Lung (tissue), 12 donors: ENCODE results near the gene SPRED2. TPM values are rescaled to one million over a fixed set of nuclear protein-coding genes. Genes with fewer than 3 reads are reported as not detected.
"Not testable (repeated sequence)": the region's sequence is repeated elsewhere in the genome, so short reads cannot be mapped to it uniquely, and the experiment has no call there.

Experiments
- ATAC-seq: fragments of 200-7000 bp; cut with Tn5 transposase; one replicate; pipeline ENCODE4 v1.9.1; 2020; ENCODE audit warnings: moderate number of reproducible peaks; ENCODE audit not compliant: insufficient read depth, low FRiP score
- DNase-seq, 3 donors: peaks; one replicate each; pipeline ENCODE4 v3.0.0-alpha.2; 2013 to 2017
- H3K27ac ChIP-seq, 2 donors: one replicate each; pipeline ENCODE4 v1.5.1; 2013; ENCODE audit warnings: mild to moderate bottlenecking in 2 of 2, moderate library complexity in 2 of 2, control low read depth in 1 of 2, inconsistent platforms in 1 of 2, low read depth in 1 of 2, low read length in 1 of 2
- H3K27me3 ChIP-seq, 3 donors: one replicate each; pipeline ENCODE4 v1.5.1; 2013; ENCODE audit warnings: low read length in 2 of 3; ENCODE audit not compliant: control insufficient read depth in 3 of 3, insufficient read depth in 3 of 3
- H3K36me3 ChIP-seq, 4 donors: one replicate each; pipeline ENCODE4 v1.5.1; 2013; ENCODE audit warnings: low read length in 4 of 4, mild to moderate bottlenecking in 1 of 4, moderate library complexity in 1 of 4; ENCODE audit not compliant: control insufficient read depth in 4 of 4, insufficient read depth in 4 of 4
- H3K4me1 ChIP-seq, 5 donors: one replicate each; pipeline ENCODE4 v1.5.1; 2013; ENCODE audit warnings: low read length in 5 of 5, mild to moderate bottlenecking in 2 of 5, moderate library complexity in 1 of 5; ENCODE audit not compliant: control insufficient read depth in 5 of 5, insufficient read depth in 5 of 5
- H3K4me3 ChIP-seq: one replicate; pipeline ENCODE4 v1.5.1; 2013; ENCODE audit warnings: mild to moderate bottlenecking, control low read depth, moderate library complexity
- H3K9ac ChIP-seq, 2 donors: one replicate each; pipeline ENCODE4 v1.5.1; 2013; ENCODE audit warnings: low read length in 2 of 2, control low read depth in 1 of 2; ENCODE audit not compliant: insufficient read depth in 1 of 2
- H3K9me3 ChIP-seq, 4 donors: one replicate each; pipeline ENCODE4 v1.5.1; 2013; ENCODE audit warnings: low read length in 3 of 4, mild to moderate bottlenecking in 1 of 4, moderate library complexity in 1 of 4; ENCODE audit not compliant: control insufficient read depth in 4 of 4, insufficient read depth in 3 of 4
- WGBS, 2 donors: extraction: QIAGEN DNeasy Blood & Tissue Kit; methylation state at CpG; one replicate each; pipeline ENCODE4 v1.1.7; 2013; 5-methylcytosine and 5-hydroxymethylcytosine counted together
- polyA plus RNA-seq, 2 donors: library from polyadenylated mRNA; stranded (reverse); fragments of 200-250 nt; gene quantifications; one replicate each; pipeline ENCODE4 v1.2.1, GENCODE V29; 2013
- total RNA-seq, 2 donors: library from RNA; depleted of rRNA in 1 of 2; stranded (reverse); fragments of >200 nt in 1 of 2; gene quantifications; one replicate each; pipeline ENCODE4 v1.2.1, GENCODE V29; 2014 to 2021
- TF ChIP-seq, protein P1 (sequence below): IDR thresholded peaks from 2 replicates; pipeline ENCODE4 v1.5.1; 2012; ENCODE audit warnings: mild to moderate bottlenecking; ENCODE audit errors: control extremely low read depth, extremely low read depth
- donor health status: control.
- donor health status: control.
- donor health status: Bipolar disorder and iron deficiency.
- donor health status: healthy.
- donor health status: DM: yes; HTN: yes; CAD: no.

The SPRED2 gene
- total and polyA plus RNA-seq, 4 donors, result 11.7 to 36.4 (median 19.6) TPM

DNA sequence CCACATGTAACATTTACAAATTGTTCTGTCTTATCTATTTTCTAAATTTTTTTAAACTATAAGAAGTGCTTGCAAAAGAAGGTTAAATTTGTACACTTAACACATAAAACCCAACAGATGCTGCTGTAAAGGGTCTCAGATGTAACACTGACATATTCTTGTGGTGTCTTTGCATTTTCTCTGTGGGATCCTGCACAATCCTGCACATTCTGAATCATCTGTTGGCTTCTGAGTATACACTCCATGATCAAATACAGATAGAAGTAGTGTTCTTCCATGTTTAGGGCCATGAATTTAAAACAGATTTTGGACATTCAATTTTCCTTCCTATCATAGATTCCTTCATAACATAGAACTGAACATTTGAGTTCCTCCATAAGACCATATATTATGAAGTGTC, 89.0 kb downstream of the SPRED2 start:
- DNase-seq (no peak), ATAC-seq (no peak)
- no peaks in the 10 kb centered on the region for H3K27me3 ChIP-seq
- peaks cover 0 to 3% (median 0%) of the 10 kb centered on the region in 4 donors for H3K36me3 ChIP-seq
- TF ChIP-seq, protein P1, sequence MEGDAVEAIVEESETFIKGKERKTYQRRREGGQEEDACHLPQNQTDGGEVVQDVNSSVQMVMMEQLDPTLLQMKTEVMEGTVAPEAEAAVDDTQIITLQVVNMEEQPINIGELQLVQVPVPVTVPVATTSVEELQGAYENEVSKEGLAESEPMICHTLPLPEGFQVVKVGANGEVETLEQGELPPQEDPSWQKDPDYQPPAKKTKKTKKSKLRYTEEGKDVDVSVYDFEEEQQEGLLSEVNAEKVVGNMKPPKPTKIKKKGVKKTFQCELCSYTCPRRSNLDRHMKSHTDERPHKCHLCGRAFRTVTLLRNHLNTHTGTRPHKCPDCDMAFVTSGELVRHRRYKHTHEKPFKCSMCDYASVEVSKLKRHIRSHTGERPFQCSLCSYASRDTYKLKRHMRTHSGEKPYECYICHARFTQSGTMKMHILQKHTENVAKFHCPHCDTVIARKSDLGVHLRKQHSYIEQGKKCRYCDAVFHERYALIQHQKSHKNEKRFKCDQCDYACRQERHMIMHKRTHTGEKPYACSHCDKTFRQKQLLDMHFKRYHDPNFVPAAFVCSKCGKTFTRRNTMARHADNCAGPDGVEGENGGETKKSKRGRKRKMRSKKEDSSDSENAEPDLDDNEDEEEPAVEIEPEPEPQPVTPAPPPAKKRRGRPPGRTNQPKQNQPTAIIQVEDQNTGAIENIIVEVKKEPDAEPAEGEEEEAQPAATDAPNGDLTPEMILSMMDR, result no peak
- no peak overlapping the region for H3K4me3 ChIP-seq
- no peak overlapping the region for H3K27ac ChIP-seq
- no peaks in the 10 kb centered on the region for H3K9me3 ChIP-seq
- H3K9ac ChIP-seq, result no peak overlapping the region
- peaks cover 0 to 5% (median 0%) of the 10 kb centered on the region in 5 donors for H3K4me1 ChIP-seq

DNA sequence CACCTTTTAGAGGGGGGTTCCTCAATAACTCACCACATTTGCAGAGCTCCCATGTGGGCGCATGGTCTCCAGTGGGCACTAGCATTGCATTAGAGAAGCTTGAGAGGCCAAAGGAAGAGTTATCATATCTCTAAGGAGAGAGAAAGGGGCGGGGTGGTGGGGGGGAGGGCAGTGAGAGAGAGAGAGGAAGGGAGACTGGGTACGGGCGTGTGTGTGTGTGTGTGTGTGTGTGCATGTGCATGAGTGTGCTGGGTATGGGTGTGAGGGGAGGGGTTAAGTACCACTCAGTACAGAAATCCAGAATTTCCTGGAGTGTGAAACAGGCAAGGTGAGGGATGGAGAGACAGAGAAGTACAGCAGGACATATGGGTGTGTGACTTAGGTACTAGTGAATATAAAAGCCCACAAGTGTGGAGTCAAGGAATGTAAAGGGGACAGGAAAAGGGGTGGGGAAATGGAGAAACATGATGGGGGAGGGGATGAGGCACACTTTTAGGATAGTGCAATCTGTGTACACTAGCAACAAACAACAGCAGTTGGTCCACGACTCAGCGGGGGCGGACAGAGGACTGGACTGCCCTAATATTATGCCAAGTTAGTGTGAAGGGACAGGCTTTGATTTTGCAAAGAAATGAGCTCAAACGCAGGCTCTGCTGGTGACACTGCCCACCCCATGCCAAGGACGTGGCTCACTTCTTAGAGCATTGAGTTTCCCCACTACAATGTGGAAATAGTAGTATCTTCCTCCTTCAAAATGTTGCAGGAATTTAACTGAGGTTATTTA, 91.3 kb downstream of the SPRED2 start:
- TF ChIP-seq, protein P1, result no peak
- 71 to 80% methylated on average over 9 of the region's 9 CpGs for WGBS, 2 donors
- no peak overlapping the region for H3K27ac ChIP-seq
- H3K27me3 ChIP-seq, result no peaks in the 10 kb centered on the region
- H3K4me1 ChIP-seq, result peaks cover 0 to 3% (median 0%) of the 10 kb centered on the region in 5 donors
- H3K9me3 ChIP-seq, result no peaks in the 10 kb centered on the region
- H3K36me3 ChIP-seq, result peaks cover 0 to 3% (median 0%) of the 10 kb centered on the region in 4 donors
- DNase-seq (no peak), ATAC-seq (peak; percentile 27)
- H3K9ac ChIP-seq, result no peak overlapping the region
- H3K4me3 ChIP-seq, result no peak overlapping the region

DNA sequence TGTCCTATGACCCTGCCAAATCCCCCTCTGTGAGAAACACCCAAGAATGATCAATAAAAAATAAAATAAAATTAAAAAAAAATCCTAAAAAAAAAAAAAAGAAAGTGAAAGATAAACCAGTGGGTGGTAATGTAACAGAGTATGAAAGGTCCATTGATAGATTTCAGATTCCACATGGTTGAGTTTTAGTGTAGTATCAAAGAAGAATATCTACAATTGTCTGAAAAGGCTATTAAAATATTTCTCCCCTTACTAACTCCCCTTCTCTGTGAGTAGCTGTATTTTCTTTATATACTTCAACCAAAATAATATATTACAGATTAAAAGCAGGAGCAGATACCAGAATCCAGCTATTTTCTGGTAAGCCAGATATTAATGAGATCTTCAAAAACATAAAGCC, 92.8 kb downstream of the SPRED2 start:
- Histone ChIP-seq H3K36me3 (peaks cover 0 to 3% (median 0%) of the 10 kb centered on the region in 4 donors), H3K27me3 (no peaks in the 10 kb centered on the region), H3K9ac (no peak overlapping the region), H3K9me3 (no peaks in the 10 kb centered on the region), H3K27ac (no peak overlapping the region), H3K4me3 (no peak overlapping the region), H3K4me1 (peaks cover 0 to 2% (median 0%) of the 10 kb centered on the region in 5 donors)
- ATAC-seq (no peak), DNase-seq (no peak)
- TF ChIP-seq, protein P1, result no peak

DNA sequence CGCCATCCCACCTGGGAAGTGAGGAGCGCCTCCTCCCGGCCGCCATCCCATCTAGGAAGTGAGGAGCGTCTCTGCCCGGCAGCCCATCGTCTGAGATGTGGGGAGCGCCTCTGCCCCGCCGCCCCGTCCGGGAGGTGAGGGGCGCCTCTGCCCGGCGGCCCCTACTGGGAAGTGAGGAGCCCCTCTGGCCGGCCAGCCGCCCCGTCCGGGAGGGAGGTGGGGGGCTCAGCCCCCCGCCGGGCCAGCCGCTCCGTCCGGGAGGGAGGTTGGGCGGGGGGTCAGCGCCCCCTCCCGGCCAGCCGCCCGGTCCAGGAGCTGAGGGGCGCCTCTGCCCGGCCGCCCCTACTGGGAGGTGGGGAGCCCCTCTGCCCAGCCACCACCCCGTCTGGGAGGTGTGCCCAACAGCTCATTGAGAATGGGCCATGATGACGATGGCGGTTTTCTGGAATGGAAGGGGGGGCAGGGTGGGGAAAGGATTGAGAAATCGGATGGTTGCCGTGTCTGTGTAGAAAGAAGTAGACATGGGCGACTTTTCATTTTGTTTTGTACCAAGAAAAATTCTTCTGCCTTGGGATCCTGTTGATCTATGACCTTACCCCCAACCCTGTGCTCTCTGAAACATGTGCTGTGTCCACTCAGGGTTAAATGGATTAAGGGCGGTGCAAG, 93.4 kb downstream of the SPRED2 start:
- ATAC-seq, H3K4me3 ChIP-seq, DNase-seq, H3K9me3 ChIP-seq, H3K27ac ChIP-seq, H3K36me3 ChIP-seq, H3K27me3 ChIP-seq, H3K4me1 ChIP-seq, H3K9ac ChIP-seq: not testable (repeated sequence)
- WGBS, 2 donors, result 94 to 95% methylated on average over 13 to 35 of the region's 39 CpGs

DNA sequence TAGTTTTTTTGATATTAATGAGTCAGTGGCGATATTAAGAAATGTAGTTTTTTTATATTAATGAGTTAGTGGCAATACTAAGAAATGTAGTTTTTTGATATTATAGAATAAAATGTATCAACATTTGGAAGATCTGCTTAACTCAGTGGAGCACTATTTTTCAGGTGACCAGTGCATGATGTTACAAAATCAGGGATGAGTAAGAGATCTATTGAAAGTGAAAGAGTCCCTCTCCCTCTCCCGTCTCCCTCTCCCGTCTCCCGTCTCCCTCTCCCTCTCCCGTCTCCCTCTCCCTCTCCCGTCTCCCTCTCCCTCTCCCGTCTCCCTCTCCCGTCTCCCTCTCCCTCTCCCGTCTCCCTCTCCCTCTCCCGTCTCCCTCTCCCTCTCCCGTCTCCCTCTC, 94.5 kb downstream of the SPRED2 start:
- not testable (repeated sequence) for H3K4me1 ChIP-seq, H3K9ac ChIP-seq, H3K4me3 ChIP-seq, H3K27ac ChIP-seq, ATAC-seq, H3K27me3 ChIP-seq, H3K9me3 ChIP-seq, DNase-seq, H3K36me3 ChIP-seq
- 91 to 94% methylated on average over 4 to 5 of the region's 11 CpGs for WGBS, 2 donors
